Cardiac septum (tissue), 1 donor: ENCODE data around the gene STRA6. TPM values are rescaled to one million over a fixed set of nuclear protein-coding genes. Genes with fewer than 3 reads are reported as not detected.
"Not testable (repeated sequence)": the region's sequence is repeated elsewhere in the genome, so short reads cannot be mapped to it uniquely, and the experiment has no call there.

Source experiments
- DNase-seq: peaks from one replicate; pipeline ENCODE4 v3.0.0-alpha.2; 2020; ENCODE audit warnings: low spot score
- intact Hi-C: fragments of 100-400 bp; cut with DNase I; formaldehyde crosslinking; loops from one replicate; pipeline ENCODE4 v1.14.0; 2022
- total RNA-seq: library from RNA; stranded (reverse); fragmentation: NEBNext Ultra II Directional; extraction: Animal tissue kit (Norgen Biotek cat#: 25700); gene quantifications from one replicate; pipeline ENCODE4 v1.2.1, GENCODE V29; 2021
- donor health status: DM: no; HTN: no; CAD: no.

Gene STRA6
- total RNA-seq, 1 donor from 2014 or later: 0.13 TPM

- intact Hi-C loops: loop anchor here (2.0 kb wide), 1 partner anchor 36 kb away; no protein-coding TSS in a partner anchor
- peak; percentile 86 for DNase-seq
These were observed 29.7 kb downstream of the STRA6 start for GRCh38 chr15:74172701-74173379.

DNA sequence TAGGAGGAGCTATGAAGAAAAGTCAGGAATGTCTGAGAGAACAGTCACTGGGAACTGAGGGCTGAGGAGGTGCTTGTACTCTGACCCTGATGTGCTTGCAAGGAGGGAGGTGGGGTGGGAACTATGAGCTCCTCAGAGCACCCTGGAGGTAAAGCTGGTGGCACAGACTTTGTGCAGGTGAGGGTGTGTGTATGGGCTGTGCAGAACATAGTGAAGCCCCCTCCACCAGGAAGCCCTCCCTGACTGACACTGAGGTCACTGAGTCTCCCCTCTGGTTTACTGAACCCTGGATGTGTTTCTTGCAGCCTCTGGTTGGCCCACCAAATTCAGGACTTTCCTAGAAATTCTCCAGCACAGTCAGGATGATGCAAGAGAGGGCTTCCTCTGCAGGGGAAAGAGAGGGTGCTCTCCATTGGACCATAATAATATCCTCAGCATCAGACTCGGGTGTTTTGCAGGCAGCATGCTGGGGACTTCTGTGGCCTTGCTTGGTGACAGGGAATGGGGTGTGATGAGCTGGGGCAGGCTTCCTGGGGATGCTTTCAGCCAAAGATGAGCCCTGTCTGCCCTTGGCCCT lies 30.5 kb downstream of the STRA6 start:
- DNase-seq: no peak
- intact Hi-C loops: loop anchor here (2.0 kb wide), 1 partner anchor 35 kb away; no protein-coding TSS in a partner anchor

GRCh38 chr15:74170875-74171578 lies 31.6 kb downstream of the STRA6 start:
- intact Hi-C loops: no loop called here
- peak; percentile 70 for DNase-seq

DNA sequence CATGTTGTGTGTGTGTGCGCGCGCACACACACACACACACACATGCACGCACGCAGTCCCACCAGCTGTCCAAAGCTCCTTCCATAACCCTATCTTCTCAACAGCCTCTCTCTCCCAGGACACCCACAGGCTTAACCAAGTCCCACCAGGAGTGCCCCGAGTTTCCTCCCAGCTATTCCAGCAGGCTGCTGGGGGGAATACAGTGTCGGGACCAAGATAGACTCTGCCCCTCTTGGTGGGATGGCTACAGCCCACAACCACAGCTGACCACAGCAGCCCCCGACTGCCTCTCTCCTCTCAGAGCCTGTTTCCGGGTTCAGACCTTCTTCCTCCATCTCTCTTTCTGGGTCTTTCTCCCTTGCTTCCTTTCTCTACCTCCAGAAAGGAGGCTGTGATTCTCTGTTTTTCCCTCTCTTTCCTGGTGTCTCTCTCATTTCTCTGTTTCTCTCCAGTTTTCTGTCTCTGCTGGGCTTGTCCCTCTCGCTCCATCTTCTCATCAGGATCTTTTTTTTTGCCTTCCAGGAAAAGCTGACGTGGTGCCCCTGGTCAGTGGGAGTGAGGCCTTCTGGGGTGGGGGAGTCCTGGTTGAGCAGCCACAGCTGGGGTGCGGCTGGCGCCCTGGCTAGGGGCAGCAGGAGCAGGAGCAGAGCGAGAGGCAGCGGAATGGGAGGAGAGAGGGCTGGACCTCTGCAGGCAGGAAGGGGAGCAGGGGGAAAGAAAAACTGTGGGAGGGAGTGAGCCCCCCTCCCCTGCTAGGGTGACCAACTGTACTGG lies 32.3 kb downstream of the STRA6 start:
- intact Hi-C loops: no loop called here
- no peak for DNase-seq

DNA sequence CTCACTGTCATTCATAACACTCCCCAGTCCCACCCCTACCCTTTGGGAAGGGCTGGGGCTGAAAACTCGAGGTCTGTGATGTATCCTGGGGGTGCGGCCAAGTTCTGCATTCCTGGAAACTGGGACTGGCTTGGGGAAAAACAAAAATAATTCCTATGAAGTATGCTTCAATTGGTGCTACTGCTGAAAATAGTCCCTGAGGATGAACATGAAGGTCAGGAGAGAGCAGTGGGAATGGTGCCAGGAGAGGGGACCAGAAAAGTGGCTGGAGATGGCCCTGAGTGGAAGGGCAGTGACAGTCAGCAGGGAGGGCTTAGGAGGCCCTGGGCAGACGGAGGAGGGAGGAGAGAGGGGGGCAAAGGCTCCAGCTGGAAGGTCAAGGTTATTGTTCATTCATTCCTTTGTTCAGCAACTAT lies 33.9 kb downstream of the STRA6 start:
- DNase-seq: peak; percentile 72
- intact Hi-C loops: no loop called here

DNA sequence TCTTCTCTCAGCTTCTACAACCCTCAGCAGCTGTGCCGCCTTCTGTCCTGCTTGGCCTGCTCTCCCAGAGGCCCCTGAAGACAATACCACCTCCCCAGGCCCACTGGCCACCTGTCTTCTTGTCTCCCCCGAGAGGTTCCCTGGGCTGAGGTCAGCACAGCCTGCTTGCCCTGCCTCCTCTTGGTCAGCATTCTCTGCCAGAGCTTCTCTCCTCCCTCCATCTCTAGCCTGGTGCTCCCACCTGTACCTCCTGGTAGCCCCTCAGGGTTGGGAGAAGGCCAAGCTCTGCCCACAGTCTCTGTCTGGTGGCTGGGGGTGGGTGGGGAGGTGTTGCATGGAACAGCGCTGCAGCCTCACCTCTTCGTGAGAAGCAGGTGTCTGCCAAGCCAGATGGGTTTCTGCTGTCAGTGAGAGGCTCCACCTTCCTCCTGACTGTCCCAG lies 34.7 kb downstream of the STRA6 start:
- DNase-seq: no peak
- intact Hi-C loops: no loop called here

DNA sequence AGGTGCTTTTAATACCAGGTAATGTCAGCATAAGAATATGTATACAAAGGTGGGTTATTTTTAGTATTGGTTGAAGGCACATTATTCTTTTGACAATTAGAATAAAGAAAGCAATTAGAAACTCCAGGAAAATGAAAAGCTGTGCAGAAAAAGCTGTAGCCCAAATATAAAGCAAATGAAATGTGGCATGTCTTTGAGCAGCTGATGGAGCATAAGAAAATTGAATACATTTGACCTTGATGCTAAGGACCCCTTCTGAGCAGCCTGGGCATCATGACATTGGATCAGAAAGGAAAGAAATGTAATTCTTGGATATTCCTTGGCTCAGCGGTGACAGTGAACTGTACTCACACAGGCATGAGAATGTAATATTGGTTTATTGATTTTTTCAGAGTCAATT lies 37.1 kb downstream of the STRA6 start:
- intact Hi-C loops: no loop called here
- DNase-seq: no peak

DNA sequence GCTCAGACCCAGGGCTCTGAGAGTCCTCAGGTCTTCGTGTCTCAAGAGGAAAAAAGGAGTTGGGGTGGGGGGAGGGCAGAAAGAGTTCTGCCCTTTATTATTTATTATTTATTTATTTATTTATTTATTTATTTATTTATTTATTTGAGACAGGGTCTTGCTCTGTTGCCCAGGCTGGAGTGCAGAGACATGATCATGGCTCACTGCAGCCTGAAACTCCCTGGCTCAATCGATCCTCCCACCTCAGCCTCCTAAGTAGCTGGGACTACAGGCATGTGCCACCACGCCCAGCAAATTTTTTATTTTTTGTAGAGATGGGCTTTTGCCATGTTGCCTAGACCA lies 40.4 kb downstream of the STRA6 start:
- intact Hi-C loops: not testable (repeated sequence)

DNA sequence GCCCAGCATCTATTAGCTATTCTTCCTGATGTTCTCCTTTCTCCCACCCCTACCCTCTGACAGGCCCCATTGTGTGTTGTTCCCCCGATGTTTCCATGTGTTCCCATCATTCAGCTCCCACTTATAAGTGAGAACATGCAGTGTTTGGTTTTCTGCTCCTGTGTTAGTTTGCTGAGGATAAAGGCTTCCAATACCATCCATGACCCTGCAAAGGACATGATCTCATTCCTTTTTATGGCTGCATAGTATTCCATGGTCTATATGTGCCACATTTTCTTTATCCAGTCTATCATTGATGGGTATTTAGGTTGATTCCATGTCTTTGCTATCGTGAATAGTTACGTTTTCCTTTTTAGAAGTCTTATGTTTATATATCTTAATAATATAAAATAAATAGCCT lies 42.2 kb downstream of the STRA6 start:
- DNase-seq, intact Hi-C loops: not testable (repeated sequence)

More for the DNA sequence above, 40.4 kb downstream of the STRA6 start:
- not testable (repeated sequence) for DNase-seq

DNA sequence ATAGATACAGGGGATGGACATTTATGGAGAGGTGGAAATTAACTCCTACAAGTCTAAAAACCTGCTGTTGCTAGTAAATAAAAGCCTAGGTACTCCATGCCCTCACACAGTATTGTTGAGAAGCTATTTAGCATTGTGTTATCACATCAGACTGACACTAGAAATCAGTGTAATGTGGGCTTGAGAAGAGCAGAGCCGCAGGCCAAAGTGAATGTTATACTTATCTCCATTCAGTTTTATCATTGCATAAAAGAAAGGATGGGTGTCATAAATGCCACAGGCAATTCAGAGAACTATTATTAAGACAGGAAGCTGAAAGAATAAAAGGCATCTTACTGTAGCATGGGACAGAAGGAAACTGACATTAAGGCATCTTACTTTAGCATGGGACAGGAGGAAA lies 42.8 kb downstream of the STRA6 start:
- intact Hi-C loops: loop anchor here (5.0 kb wide), 1 partner anchor 93 kb away; no protein-coding TSS in a partner anchor
- no peak for DNase-seq

GRCh38 chr15:74158855-74159650 lies 43.5 kb downstream of the STRA6 start:
- intact Hi-C loops: loop anchor here (5.0 kb wide), 1 partner anchor 93 kb away; no protein-coding TSS in a partner anchor
- no peak for DNase-seq

DNA sequence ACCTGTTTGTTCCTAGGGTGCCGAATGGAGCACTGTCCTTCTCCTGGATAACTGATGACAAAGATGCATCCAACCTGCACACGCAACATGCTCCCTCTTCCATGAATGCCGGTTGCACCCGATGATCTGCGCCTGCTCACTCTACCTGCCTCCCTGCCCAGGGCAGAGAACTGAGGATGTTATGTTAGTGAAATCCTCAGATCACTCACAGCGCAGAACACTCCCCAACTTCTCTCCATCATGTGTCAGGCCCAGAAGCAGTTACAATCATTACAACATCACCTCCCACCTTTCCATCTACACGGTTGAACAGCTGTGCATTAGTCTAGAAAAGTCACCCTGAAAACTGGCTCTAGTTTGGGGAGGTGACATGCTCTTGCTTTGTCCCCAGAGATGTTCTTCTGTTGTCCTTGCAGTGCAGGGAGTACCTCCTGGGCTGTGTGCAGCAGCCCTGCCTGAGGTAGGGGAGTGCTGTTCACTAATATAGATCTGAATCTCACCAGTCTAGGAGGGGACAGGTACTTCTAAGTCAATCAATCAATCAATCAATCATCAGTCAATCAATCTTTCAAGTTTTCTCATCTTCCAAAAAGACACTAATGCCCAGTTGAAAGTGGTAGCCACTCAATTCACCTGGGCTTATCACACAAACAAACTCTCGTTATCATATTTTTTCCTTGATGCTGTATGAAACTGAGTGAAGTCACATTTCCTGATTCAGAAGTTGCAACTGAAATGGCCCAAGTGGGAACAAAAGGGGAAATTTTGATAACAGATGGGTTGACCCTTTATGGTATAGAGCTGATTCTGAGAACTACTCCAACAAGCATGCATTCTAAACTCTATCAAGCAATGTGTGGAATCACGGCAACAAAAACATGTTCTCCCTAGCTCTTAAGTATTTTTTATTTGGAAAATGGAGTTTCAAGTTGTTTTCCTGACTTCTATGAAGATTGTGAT lies 44.4 kb downstream of the STRA6 start:
- no peak for DNase-seq
- intact Hi-C loops: loop anchor here (5.0 kb wide), 1 partner anchor 94 kb away; no protein-coding TSS in a partner anchor

DNA sequence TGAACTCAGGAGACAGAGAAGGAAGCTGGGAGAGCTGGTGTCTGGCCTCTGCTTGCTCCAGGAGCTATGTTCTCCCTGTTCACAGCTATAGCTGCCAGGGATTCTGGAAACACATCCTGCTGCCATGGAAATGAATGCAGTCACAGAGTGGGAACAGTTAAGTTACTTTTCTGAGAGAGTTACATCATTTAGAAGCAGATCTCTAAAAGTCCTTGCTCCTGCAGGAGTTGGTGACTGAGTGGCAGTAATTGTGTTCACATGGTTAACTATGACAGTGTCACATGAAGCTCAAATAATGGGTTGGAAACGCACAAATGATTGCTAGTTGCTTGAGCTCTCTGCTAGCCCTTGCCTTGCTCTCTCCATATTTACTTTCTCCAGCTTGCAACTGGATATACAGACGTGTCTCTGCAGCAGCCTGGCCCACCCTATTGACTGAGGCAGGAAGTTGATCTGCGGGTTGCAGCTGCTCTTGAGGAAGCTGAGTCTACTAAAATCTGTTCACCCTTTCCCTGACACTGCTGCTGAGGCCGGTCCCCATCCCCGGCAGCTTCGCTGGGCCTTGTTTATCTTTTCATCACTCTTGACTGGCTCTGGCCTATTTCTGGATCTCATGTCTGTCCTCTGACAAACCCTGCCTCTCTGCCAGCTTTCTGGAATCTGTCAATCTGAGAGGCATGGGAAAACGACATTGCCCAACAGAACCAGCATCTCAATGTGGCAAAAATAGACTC lies 45.7 kb downstream of the STRA6 start:
- intact Hi-C loops: loop anchor here (5.0 kb wide), 1 partner anchor 95 kb away; no protein-coding TSS in a partner anchor
- peak; percentile 76 for DNase-seq

- intact Hi-C loops: loop anchor here (5.0 kb wide), 1 partner anchor 96 kb away; no protein-coding TSS in a partner anchor
- no peak for DNase-seq
These were observed 46.7 kb downstream of the STRA6 start for GRCh38 chr15:74155766-74156417.

- intact Hi-C loops: no loop called here
- no peak for DNase-seq
These were observed 55.5 kb downstream of the STRA6 start for GRCh38 chr15:74147051-74147450.

DNA sequence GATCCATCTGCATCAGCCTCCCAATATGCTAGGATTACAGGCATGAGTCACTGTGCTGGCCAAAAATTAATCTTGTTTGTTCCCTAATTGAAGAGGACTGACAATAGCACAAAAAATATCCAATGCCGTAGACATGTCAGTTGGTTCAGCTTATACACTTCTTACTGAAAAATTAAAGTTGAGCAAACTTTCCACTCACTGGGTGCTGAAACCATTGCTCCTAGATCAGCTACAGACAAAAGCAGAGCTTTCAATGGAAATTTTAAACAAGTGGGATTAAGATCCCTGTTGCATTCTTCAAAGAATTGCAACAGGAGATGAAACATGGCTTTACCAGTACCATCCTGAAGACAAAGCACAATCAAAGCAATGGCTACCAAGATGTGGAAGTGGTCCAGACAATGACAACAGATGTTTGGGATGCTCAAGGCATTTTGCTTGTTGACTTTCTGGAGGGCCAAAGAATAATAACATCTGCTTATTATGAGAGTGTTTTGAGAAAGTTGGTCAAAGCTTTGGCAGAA lies 56.2 kb downstream of the STRA6 start:
- no peak for DNase-seq
- intact Hi-C loops: no loop called here
